A549 (cell line): ENCODE measurements around the gene INSM2.

Experiments
- POLR2A ChIP-seq: IDR thresholded peaks from 2 replicates; pipeline ENCODE4 v1.6.1; 2012; ENCODE audit warnings: mild to moderate bottlenecking, low read length
- ZFP36 ChIP-seq: fragments of 450-650 bp; IDR thresholded peaks from 2 replicates; pipeline ENCODE4 v1.6.1; 2014; ENCODE audit warnings: borderline replicate concordance; ENCODE audit not compliant: partially characterized antibody
- TF ChIP-seq, protein P1 (sequence below): fragments of >200 bp; sonication (Bioruptor Twin); formaldehyde crosslinking; IDR thresholded peaks from 3 replicates; pipeline ENCODE4 v1.5.1; 2016

DNA sequence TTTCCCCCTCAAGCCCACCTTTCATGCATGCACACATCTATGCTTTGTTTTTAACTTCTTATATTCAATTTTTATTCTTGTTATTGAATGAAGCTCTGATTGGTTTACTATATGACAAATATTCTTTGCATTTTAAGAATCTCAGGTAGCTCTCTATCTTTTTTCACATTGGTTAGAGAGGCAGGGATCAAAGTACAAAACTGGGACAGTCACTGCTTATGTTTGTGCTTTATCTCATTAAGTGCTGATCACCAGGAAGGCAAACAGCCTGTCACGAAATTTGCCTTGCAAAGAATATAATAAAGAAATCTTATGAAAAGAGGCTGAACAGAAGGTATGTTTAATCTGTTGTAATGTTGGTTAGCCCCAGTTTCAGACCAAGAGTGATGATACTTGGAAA, 29.7 kb upstream of the INSM2 start:
- TF ChIP-seq, protein P1, sequence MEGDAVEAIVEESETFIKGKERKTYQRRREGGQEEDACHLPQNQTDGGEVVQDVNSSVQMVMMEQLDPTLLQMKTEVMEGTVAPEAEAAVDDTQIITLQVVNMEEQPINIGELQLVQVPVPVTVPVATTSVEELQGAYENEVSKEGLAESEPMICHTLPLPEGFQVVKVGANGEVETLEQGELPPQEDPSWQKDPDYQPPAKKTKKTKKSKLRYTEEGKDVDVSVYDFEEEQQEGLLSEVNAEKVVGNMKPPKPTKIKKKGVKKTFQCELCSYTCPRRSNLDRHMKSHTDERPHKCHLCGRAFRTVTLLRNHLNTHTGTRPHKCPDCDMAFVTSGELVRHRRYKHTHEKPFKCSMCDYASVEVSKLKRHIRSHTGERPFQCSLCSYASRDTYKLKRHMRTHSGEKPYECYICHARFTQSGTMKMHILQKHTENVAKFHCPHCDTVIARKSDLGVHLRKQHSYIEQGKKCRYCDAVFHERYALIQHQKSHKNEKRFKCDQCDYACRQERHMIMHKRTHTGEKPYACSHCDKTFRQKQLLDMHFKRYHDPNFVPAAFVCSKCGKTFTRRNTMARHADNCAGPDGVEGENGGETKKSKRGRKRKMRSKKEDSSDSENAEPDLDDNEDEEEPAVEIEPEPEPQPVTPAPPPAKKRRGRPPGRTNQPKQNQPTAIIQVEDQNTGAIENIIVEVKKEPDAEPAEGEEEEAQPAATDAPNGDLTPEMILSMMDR: no peak
- no peak for TF ChIP-seq POLR2A
- no peak for TF ChIP-seq ZFP36
